ENCODE data around the gene CAT. TPM values are rescaled to one million over a fixed set of nuclear protein-coding genes. Genes with fewer than 3 reads are reported as not detected.

Gene CAT
- polyA plus RNA-seq (2012; ENCODE audit: low read depth, missing spikeins): 18.7 TPM

DNA sequence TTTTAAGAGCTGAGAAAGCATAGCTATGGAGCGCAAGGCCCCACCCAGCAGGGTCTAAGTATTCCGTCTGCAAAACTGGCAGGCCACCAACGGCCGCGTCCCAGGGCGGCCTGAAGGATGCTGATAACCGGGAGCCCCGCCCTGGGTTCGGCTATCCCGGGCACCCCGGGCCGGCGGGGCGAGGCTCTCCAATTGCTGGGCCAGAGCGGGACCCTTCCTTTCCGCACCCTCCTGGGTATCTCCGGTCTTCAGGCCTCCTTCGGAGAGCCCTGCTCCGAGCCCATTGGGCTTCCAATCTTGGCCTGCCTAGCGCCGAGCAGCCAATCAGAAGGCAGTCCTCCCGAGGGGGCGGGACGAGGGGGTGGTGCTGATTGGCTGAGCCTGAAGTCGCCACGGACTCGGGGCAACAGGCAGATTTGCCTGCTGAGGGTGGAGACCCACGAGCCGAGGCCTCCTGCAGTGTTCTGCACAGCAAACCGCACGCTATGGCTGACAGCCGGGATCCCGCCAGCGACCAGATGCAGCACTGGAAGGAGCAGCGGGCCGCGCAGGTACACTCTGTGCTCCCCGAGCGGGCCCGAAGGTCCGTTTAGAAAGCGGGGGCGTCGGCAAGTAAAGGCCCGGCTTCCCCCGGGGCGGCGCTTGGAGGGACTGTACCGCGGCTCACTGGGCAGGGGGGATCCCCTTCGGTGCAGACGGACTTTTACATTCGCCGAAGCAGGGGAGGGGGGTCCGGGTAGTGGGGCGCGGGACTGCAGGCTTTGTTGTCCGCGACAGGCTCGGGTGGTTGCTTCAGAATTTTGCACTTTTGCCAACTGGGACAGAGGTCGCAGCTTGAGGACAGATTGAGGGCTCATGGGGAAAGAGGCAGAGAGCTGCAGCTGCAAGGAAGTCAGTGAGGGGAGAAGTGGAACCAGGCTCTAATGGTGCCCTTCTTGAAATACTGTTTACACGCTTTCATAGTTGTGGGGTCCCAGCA, at the start of gene CAT:
CAT (plus strand) TSS at position 406 of the 979 bp plus-strand sequence; CDS start at position 486, 80 bp downstream.
- peak; percentile 99 for FAIRE-seq
- DNase-seq (ENCODE audit: insufficient read length, low spot score): peak; percentile 91
- TF ChIP-seq TAF1 (IDR thresholded peaks at IDR 0.05; ENCODE audit: low read depth, low read length): no peak; the same call in 1 of the 2 replicates
- no peak for TF ChIP-seq POU2F2 (IDR thresholded peaks at IDR 0.05; ENCODE audit: low read depth, low read length)
- TF ChIP-seq POLR2AphosphoS5 (IDR thresholded peaks at IDR 0.05; ENCODE audit: low read depth, low read length): peak; percentile 60; the same call in 1 of the 2 replicates
- peak; percentile 66 for TF ChIP-seq SPI1 (IDR thresholded peaks at IDR 0.05; ENCODE audit: low read depth, low read length)
- TF ChIP-seq POLR2A (IDR thresholded peaks at IDR 0.05; ENCODE audit: low read depth, low read length): peak; percentile 41; the same call in 1 of the 2 replicates

- FAIRE-seq (no peak), DNase-seq (ENCODE audit: insufficient read length, low spot score) (no peak)
- TF ChIP-seq TAF1 (IDR thresholded peaks at IDR 0.05; ENCODE audit: low read depth, low read length) (no peak), POU2F2 (IDR thresholded peaks at IDR 0.05; ENCODE audit: low read depth, low read length) (no peak)
Observed at GRCh38 chr11:34394771-34395300, 43.9 kb upstream of the CAT start.

- FAIRE-seq (no peak), DNase-seq (ENCODE audit: insufficient read length, low spot score) (no peak)
- no peak for TF ChIP-seq SPI1 (IDR thresholded peaks at IDR 0.05; ENCODE audit: low read depth, low read length)
- TF ChIP-seq POU2F2 (IDR thresholded peaks at IDR 0.05; ENCODE audit: low read depth, low read length): no peak
- TF ChIP-seq POLR2A (IDR thresholded peaks at IDR 0.05; ENCODE audit: low read depth, low read length): no peak
- TF ChIP-seq TAF1 (IDR thresholded peaks at IDR 0.05; ENCODE audit: low read depth, low read length): no peak
- TF ChIP-seq POLR2AphosphoS5 (IDR thresholded peaks at IDR 0.05; ENCODE audit: low read depth, low read length): no peak
- no peak for TF ChIP-seq PAX5 (IDR thresholded peaks at IDR 0.05; ENCODE audit: insufficient read depth, low read length, severe bottlenecking)
Observed at GRCh38 chr11:34395916-34396550, 42.7 kb upstream of the CAT start.

- TF ChIP-seq POLR2A (IDR thresholded peaks at IDR 0.05; ENCODE audit: low read depth, low read length): no peak
- TF ChIP-seq SPI1 (IDR thresholded peaks at IDR 0.05; ENCODE audit: low read depth, low read length): no peak
- no peak for TF ChIP-seq PAX5 (IDR thresholded peaks at IDR 0.05; ENCODE audit: insufficient read depth, low read length, severe bottlenecking)
- no peak for TF ChIP-seq POU2F2 (IDR thresholded peaks at IDR 0.05; ENCODE audit: low read depth, low read length)
- TF ChIP-seq POLR2AphosphoS5 (IDR thresholded peaks at IDR 0.05; ENCODE audit: low read depth, low read length): no peak
- TF ChIP-seq TAF1 (IDR thresholded peaks at IDR 0.05; ENCODE audit: low read depth, low read length): no peak
- FAIRE-seq: no peak
- no peak for DNase-seq (ENCODE audit: insufficient read length, low spot score)
Observed at GRCh38 chr11:34397120-34397519, 41.6 kb upstream of the CAT start.

DNA sequence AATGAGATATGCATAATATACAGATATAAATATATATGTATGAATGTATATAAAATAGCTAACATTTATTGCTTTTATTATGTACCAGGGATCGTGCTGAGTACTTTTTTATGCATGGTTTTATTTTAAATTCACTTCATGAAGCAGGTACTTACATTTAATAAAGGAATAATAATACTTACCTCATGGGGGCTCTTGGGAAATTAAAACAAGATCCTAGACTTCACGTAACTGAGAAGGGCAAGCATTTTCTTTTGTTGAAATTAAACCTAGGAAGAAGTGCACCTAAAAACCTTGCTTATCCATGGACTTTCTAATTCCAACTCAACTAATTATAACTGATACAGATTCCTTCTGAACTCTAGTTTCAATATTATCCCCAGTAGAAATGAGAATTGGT, 40.9 kb upstream of the CAT start:
- DNase-seq (ENCODE audit: insufficient read length, low spot score) (no peak), FAIRE-seq (no peak)
- no peak for TF ChIP-seq POLR2AphosphoS5 (IDR thresholded peaks at IDR 0.05; ENCODE audit: low read depth, low read length)
- TF ChIP-seq PAX5 (IDR thresholded peaks at IDR 0.05; ENCODE audit: insufficient read depth, low read length, severe bottlenecking): no peak
- TF ChIP-seq SPI1 (IDR thresholded peaks at IDR 0.05; ENCODE audit: low read depth, low read length): no peak
- no peak for TF ChIP-seq POU2F2 (IDR thresholded peaks at IDR 0.05; ENCODE audit: low read depth, low read length)
- TF ChIP-seq TAF1 (IDR thresholded peaks at IDR 0.05; ENCODE audit: low read depth, low read length): no peak
- no peak for TF ChIP-seq POLR2A (IDR thresholded peaks at IDR 0.05; ENCODE audit: low read depth, low read length)

DNA sequence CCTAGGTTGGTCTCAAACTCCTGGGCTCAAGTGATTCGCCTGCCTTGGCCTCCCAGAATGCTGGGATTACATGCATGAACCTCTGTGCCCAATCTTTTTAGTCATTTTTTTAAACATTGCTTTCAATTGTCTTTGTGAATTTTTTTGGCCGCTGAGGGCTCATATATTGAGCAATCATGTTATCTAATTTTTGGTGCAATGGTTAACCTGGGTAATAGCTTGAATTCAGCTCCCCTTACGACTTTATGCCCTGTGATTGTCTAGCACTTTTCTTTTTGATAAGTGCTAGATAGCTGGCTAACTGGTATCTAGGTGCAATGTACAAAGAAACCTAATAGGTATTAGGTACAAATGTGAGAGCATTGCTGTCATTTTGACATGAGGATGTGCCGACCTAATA, 35.3 kb upstream of the CAT start:
- DNase-seq (ENCODE audit: insufficient read length, low spot score): no peak
- FAIRE-seq: no peak
- no peak for TF ChIP-seq POLR2AphosphoS5 (IDR thresholded peaks at IDR 0.05; ENCODE audit: low read depth, low read length)
- no peak for TF ChIP-seq PAX5 (IDR thresholded peaks at IDR 0.05; ENCODE audit: insufficient read depth, low read length, severe bottlenecking)
- TF ChIP-seq POLR2A (IDR thresholded peaks at IDR 0.05; ENCODE audit: low read depth, low read length): no peak
- no peak for TF ChIP-seq TAF1 (IDR thresholded peaks at IDR 0.05; ENCODE audit: low read depth, low read length)
- TF ChIP-seq SPI1 (IDR thresholded peaks at IDR 0.05; ENCODE audit: low read depth, low read length): no peak
- TF ChIP-seq POU2F2 (IDR thresholded peaks at IDR 0.05; ENCODE audit: low read depth, low read length): no peak

DNA sequence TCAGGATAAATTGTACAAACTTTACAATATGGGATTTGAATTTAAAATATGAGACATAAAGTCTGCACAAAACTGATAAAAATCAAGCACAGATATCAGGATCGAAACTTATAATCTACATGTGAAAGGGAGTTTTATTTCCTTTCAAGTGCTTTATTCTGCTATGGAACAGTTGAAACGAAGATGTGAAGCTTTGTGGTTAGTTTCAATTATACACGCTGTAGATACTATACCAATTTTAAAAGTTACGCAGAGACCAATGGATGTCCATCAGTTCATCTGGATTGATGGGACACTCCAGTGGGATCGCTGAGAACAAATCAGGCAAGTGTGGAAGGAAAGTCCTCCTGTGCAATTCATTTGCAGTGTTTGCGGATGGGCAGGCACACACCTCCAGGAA, 34.5 kb upstream of the CAT start:
- no peak for FAIRE-seq
- no peak for TF ChIP-seq PAX5 (IDR thresholded peaks at IDR 0.05; ENCODE audit: insufficient read depth, low read length, severe bottlenecking)
- TF ChIP-seq POLR2A (IDR thresholded peaks at IDR 0.05; ENCODE audit: low read depth, low read length): no peak
- no peak for TF ChIP-seq SPI1 (IDR thresholded peaks at IDR 0.05; ENCODE audit: low read depth, low read length)
- TF ChIP-seq TAF1 (IDR thresholded peaks at IDR 0.05; ENCODE audit: low read depth, low read length): no peak
- TF ChIP-seq POU2F2 (IDR thresholded peaks at IDR 0.05; ENCODE audit: low read depth, low read length): no peak
- no peak for TF ChIP-seq POLR2AphosphoS5 (IDR thresholded peaks at IDR 0.05; ENCODE audit: low read depth, low read length)

DNA sequence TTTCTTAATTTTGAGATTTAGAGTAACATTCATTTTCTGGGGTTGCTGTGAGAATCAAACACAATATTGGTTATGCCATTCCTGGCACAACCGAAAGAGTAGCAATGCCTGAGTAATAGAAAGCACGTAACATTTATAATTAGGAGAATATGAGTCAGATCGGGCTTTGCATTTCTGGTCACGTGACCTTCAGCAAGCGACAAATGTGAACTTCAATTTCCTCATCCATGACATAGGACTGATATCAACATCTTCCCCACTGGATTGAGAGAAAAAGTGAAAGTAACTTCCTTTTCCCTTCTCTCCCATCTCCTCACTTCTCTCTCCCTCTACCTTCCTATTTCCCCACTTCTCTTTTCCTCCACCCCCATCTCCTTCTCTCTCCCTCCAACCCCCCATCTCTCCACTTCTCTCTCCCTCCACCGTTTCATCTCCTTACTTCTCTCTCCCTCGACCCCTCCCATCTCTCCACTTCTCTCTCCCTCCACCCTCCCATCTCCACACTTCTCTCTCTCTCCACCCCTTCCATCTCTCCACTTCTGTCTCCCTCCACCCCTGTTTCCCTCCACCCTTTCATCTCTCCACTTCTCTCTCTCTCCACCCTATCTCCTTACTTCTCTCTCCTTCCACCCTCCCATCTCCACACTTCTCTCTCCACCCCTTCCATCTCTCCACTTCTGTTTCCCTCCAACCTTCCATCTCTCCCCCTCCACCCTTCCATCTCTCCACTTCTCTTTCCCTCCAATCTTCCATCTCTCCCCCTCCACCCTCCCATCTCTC, 33.5 kb upstream of the CAT start:
- DNase-seq (ENCODE audit: insufficient read length, low spot score) (no peak), FAIRE-seq (no peak)
- no peak for TF ChIP-seq POLR2AphosphoS5 (IDR thresholded peaks at IDR 0.05; ENCODE audit: low read depth, low read length)
- no peak for TF ChIP-seq POU2F2 (IDR thresholded peaks at IDR 0.05; ENCODE audit: low read depth, low read length)
- TF ChIP-seq TAF1 (IDR thresholded peaks at IDR 0.05; ENCODE audit: low read depth, low read length): no peak
- no peak for TF ChIP-seq SPI1 (IDR thresholded peaks at IDR 0.05; ENCODE audit: low read depth, low read length)
- TF ChIP-seq PAX5 (IDR thresholded peaks at IDR 0.05; ENCODE audit: insufficient read depth, low read length, severe bottlenecking): no peak

More for the DNA sequence above, 34.5 kb upstream of the CAT start:
- no peak for DNase-seq (ENCODE audit: insufficient read length, low spot score)
